ENCODE data around the gene PNLIPRP2. TPM values are rescaled to one million over a fixed set of nuclear protein-coding genes. Genes with fewer than 3 reads are reported as not detected.

Gene PNLIPRP2
- total RNA-seq, 1 donor from 2014 or later = 1.6 TPM

GRCh38 chr10:116593139-116593740 lies 27.5 kb upstream of the PNLIPRP2 start:
- Histone ChIP-seq H3F3A (ENCODE audit: low read depth) (no peaks in the 10 kb centered on the region), H3K9me3 (ENCODE audit: low read depth) (no peaks in the 10 kb centered on the region), H3K36me3 (no peaks in the 10 kb centered on the region), H2AFZ (replicated peaks) (no peak overlapping the region), H3K9ac (no peak overlapping the region), H4K20me1 (ENCODE audit: low read depth) (no peaks in the 10 kb centered on the region), H3K4me1 (no peaks in the 10 kb centered on the region), H3K4me2 (no peak overlapping the region), H3K27me3 (no peaks in the 10 kb centered on the region), H3K4me3 (no peak overlapping the region), H3K27ac (no peak overlapping the region), H3K79me2 (ENCODE audit: low read depth) (no peaks in the 10 kb centered on the region)
- peaks cover 5% of the 10 kb centered on the region for H3K27me3 Mint-ChIP-seq (ENCODE audit: insufficient read depth, low read depth)
- H3K4me1 Mint-ChIP-seq = no peaks in the 10 kb centered on the region
- no peaks in the 10 kb centered on the region for H3K36me3 Mint-ChIP-seq
- TF ChIP-seq EZH2phosphoT487 (IDR thresholded peaks at IDR 0.05) (no peak), CTCF (IDR thresholded peaks at IDR 0.05) (no peak), EZH2 (IDR thresholded peaks at IDR 0.05) (no peak)
- no peak overlapping the region for H3K27ac Mint-ChIP-seq
- no peaks in the 10 kb centered on the region for H3K9me3 Mint-ChIP-seq
- no peak for DNase-seq (ENCODE audit: low spot score)
- H3K4me3 Mint-ChIP-seq = no peak overlapping the region

GRCh38 chr10:116594525-116595035 lies 26.2 kb upstream of the PNLIPRP2 start:
- Histone ChIP-seq H3K4me2 (no peak overlapping the region), H3K9ac (no peak overlapping the region), H3K79me2 (ENCODE audit: low read depth) (no peaks in the 10 kb centered on the region), H3F3A (ENCODE audit: low read depth) (no peaks in the 10 kb centered on the region), H3K9me3 (ENCODE audit: low read depth) (no peaks in the 10 kb centered on the region), H2AFZ (replicated peaks) (no peak overlapping the region), H4K20me1 (ENCODE audit: low read depth) (no peaks in the 10 kb centered on the region), H3K4me3 (no peak overlapping the region), H3K27ac (no peak overlapping the region), H3K36me3 (no peaks in the 10 kb centered on the region), H3K4me1 (no peaks in the 10 kb centered on the region), H3K27me3 (no peaks in the 10 kb centered on the region)
- Mint-ChIP-seq H3K27ac (no peak overlapping the region), H3K4me1 (no peaks in the 10 kb centered on the region), H3K4me3 (no peak overlapping the region), H3K9me3 (no peaks in the 10 kb centered on the region), H3K36me3 (no peaks in the 10 kb centered on the region), H3K27me3 (ENCODE audit: insufficient read depth, low read depth) (peaks cover 5% of the 10 kb centered on the region)
- TF ChIP-seq EZH2 (IDR thresholded peaks at IDR 0.05) = no peak
- no peak for TF ChIP-seq EZH2phosphoT487 (IDR thresholded peaks at IDR 0.05)
- no peak for TF ChIP-seq CTCF (IDR thresholded peaks at IDR 0.05)
- no peak for DNase-seq (ENCODE audit: low spot score)

- H3K9me3 ChIP-seq (ENCODE audit: low read depth) = no peaks in the 10 kb centered on the region
- DNase-seq (ENCODE audit: low spot score) = no peak
- Mint-ChIP-seq H3K27me3 (ENCODE audit: insufficient read depth, low read depth) (peaks cover 5% of the 10 kb centered on the region), H3K9me3 (no peaks in the 10 kb centered on the region), H3K4me1 (no peaks in the 10 kb centered on the region), H3K27ac (no peak overlapping the region), H3K4me3 (no peak overlapping the region), H3K36me3 (no peaks in the 10 kb centered on the region)
- no peak overlapping the region for H3K27ac ChIP-seq
- H3K79me2 ChIP-seq (ENCODE audit: low read depth) = no peaks in the 10 kb centered on the region
- H3K9ac ChIP-seq = no peak overlapping the region
- H4K20me1 ChIP-seq (ENCODE audit: low read depth) = no peaks in the 10 kb centered on the region
- no peak overlapping the region for H3K4me2 ChIP-seq
- H3K36me3 ChIP-seq = no peaks in the 10 kb centered on the region
- H3K4me1 ChIP-seq = no peaks in the 10 kb centered on the region
- H2AFZ ChIP-seq (replicated peaks) = no peak overlapping the region
- H3K4me3 ChIP-seq = no peak overlapping the region
- TF ChIP-seq CTCF (IDR thresholded peaks at IDR 0.05) = no peak
- H3F3A ChIP-seq (ENCODE audit: low read depth) = no peaks in the 10 kb centered on the region
- H3K27me3 ChIP-seq = no peaks in the 10 kb centered on the region
Observed at GRCh38 chr10:116596062-116596461, 24.7 kb upstream of the PNLIPRP2 start.
